Parathyroid adenoma (tissue), 2 donors: ENCODE data around the gene ARHGEF25.
"Not testable (repeated sequence)": the region's sequence is repeated elsewhere in the genome, so short reads cannot be mapped to it uniquely, and the experiment has no call there.

Experiments used
- H2AFZ ChIP-seq: fragments of 300-600 bp; sonication (generic); one replicate; pipeline ENCODE4 v1.7.0; 2017; ENCODE audit warnings: antibody characterized with exemption, mild to moderate bottlenecking
- H3K27ac ChIP-seq: fragments of 300-600 bp; sonication (generic); one replicate; pipeline ENCODE4 v1.7.0; 2017
- H3K27me3 ChIP-seq: fragments of 300-600 bp; sonication (generic); one replicate; pipeline ENCODE4 v1.7.0; 2017; ENCODE audit warnings: low read length; ENCODE audit not compliant: control insufficient read depth, insufficient read depth
- H3K36me3 ChIP-seq: fragments of 300-600 bp; sonication (generic); one replicate; pipeline ENCODE4 v1.7.0; 2017; ENCODE audit warnings: low read length; ENCODE audit not compliant: control insufficient read depth, insufficient read depth
- H3K4me1 ChIP-seq: fragments of 300-600 bp; sonication (generic); one replicate; pipeline ENCODE4 v1.7.0; 2017; ENCODE audit warnings: control low read depth
- H3K4me2 ChIP-seq: fragments of 300-600 bp; sonication (generic); one replicate; pipeline ENCODE4 v1.7.0; 2017; ENCODE audit warnings: low read length
- H3K4me3 ChIP-seq: fragments of 300-600 bp; sonication (generic); one replicate; pipeline ENCODE4 v1.7.0; 2017; ENCODE audit warnings: low read depth, low read length
- H3K79me2 ChIP-seq: fragments of 300-600 bp; sonication (generic); one replicate; pipeline ENCODE4 v1.7.0; 2017; ENCODE audit warnings: control low read depth
- H3K9ac ChIP-seq: fragments of 300-600 bp; sonication (generic); one replicate; pipeline ENCODE4 v1.7.0; 2017; ENCODE audit warnings: mild to moderate bottlenecking
- H3K9me3 ChIP-seq: fragments of 300-600 bp; sonication (generic); one replicate; pipeline ENCODE4 v1.7.0; 2017; ENCODE audit warnings: low read length; ENCODE audit not compliant: control insufficient read depth
- TF ChIP-seq, protein P1 (sequence below): fragments of 300-600 bp; sonication (generic); IDR thresholded peaks from one replicate; pipeline ENCODE4 v1.7.0; 2017; ENCODE audit warnings: antibody characterized with exemption, mild to moderate bottlenecking
- donor health status: primary hyperparathyroidism.

ARHGEF25 gene

GRCh38 chr12:57584690-57585089, 26.5 kb upstream of the ARHGEF25 start:
- Histone ChIP-seq H3K4me1 (no peaks in the 10 kb centered on the region), H3K27me3 (no peaks in the 10 kb centered on the region), H3K9me3 (no peaks in the 10 kb centered on the region), H3K4me3 (no peak overlapping the region), H3K27ac (no peak overlapping the region), H3K79me2 (no peaks in the 10 kb centered on the region), H3K9ac (no peak overlapping the region), H3K4me2 (no peak overlapping the region), H2AFZ (no peak overlapping the region), H3K36me3 (no peaks in the 10 kb centered on the region)
- TF ChIP-seq, protein P1, sequence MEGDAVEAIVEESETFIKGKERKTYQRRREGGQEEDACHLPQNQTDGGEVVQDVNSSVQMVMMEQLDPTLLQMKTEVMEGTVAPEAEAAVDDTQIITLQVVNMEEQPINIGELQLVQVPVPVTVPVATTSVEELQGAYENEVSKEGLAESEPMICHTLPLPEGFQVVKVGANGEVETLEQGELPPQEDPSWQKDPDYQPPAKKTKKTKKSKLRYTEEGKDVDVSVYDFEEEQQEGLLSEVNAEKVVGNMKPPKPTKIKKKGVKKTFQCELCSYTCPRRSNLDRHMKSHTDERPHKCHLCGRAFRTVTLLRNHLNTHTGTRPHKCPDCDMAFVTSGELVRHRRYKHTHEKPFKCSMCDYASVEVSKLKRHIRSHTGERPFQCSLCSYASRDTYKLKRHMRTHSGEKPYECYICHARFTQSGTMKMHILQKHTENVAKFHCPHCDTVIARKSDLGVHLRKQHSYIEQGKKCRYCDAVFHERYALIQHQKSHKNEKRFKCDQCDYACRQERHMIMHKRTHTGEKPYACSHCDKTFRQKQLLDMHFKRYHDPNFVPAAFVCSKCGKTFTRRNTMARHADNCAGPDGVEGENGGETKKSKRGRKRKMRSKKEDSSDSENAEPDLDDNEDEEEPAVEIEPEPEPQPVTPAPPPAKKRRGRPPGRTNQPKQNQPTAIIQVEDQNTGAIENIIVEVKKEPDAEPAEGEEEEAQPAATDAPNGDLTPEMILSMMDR: no peak

DNA sequence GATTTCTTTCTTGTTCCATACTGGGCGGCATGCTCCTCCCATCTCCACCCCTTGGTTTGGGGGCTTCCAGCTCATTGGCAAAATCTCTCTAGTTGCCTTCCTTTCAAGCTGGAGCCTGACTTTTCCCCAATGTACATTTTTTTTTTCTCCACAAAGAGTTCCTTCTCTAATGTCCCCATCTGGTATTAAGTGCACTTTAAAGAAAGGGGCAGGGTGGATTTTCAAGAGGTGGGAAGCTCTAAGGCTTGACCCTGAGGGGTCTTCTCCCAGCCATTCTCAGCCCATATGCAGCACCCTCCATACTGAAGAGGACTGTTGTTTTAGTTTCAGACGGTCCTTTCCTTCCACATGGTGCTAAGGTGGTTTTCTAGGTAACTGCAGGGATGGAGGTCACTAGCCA, 26.1 kb upstream of the ARHGEF25 start:
- no peak overlapping the region for H3K4me3 ChIP-seq
- H3K36me3 ChIP-seq: no peaks in the 10 kb centered on the region
- no peaks in the 10 kb centered on the region for H3K27me3 ChIP-seq
- H2AFZ ChIP-seq: no peak overlapping the region
- TF ChIP-seq, protein P1: no peak
- no peaks in the 10 kb centered on the region for H3K79me2 ChIP-seq
- no peak overlapping the region for H3K4me2 ChIP-seq
- no peaks in the 10 kb centered on the region for H3K9me3 ChIP-seq
- no peak overlapping the region for H3K27ac ChIP-seq
- H3K4me1 ChIP-seq: no peaks in the 10 kb centered on the region
- no peak overlapping the region for H3K9ac ChIP-seq

GRCh38 chr12:57586128-57586527, 25.1 kb upstream of the ARHGEF25 start:
- Histone ChIP-seq H3K4me3 (no peak overlapping the region), H3K79me2 (no peaks in the 10 kb centered on the region), H3K36me3 (no peaks in the 10 kb centered on the region), H3K9ac (no peak overlapping the region), H3K9me3 (no peaks in the 10 kb centered on the region), H2AFZ (no peak overlapping the region), H3K27me3 (no peaks in the 10 kb centered on the region), H3K4me1 (no peaks in the 10 kb centered on the region), H3K27ac (no peak overlapping the region), H3K4me2 (no peak overlapping the region)
- TF ChIP-seq, protein P1: no peak

- Histone ChIP-seq H3K4me2 (no peak overlapping the region), H3K27me3 (no peaks in the 10 kb centered on the region), H3K9ac (no peak overlapping the region), H3K79me2 (no peaks in the 10 kb centered on the region), H3K9me3 (no peaks in the 10 kb centered on the region), H3K27ac (no peak overlapping the region), H3K4me1 (no peaks in the 10 kb centered on the region), H2AFZ (no peak overlapping the region), H3K4me3 (no peak overlapping the region), H3K36me3 (no peaks in the 10 kb centered on the region)
- TF ChIP-seq, protein P1: no peak
Observed at GRCh38 chr12:57586832-57587429, 24.3 kb upstream of the ARHGEF25 start.

- not testable (repeated sequence) for H3K4me3 ChIP-seq, H3K9me3 ChIP-seq, H3K79me2 ChIP-seq, H3K4me2 ChIP-seq, H2AFZ ChIP-seq, H3K4me1 ChIP-seq, H3K9ac ChIP-seq, H3K27me3 ChIP-seq, H3K36me3 ChIP-seq, H3K27ac ChIP-seq
Observed at GRCh38 chr12:57588951-57589610, 22.2 kb upstream of the ARHGEF25 start.
